Measurements from ENCODE around the gene EARS2. TPM values are rescaled to one million over a fixed set of nuclear protein-coding genes. Genes with fewer than 3 reads are reported as not detected.
"Not testable (repeated sequence)": the region's sequence is repeated elsewhere in the genome, so short reads cannot be mapped to it uniquely, and the experiment has no call there.

Gene EARS2
- 101 and 105 TPM in 2 replicates for total RNA-seq (2014; rRNA removed; shearing (Covaris generic))

DNA sequence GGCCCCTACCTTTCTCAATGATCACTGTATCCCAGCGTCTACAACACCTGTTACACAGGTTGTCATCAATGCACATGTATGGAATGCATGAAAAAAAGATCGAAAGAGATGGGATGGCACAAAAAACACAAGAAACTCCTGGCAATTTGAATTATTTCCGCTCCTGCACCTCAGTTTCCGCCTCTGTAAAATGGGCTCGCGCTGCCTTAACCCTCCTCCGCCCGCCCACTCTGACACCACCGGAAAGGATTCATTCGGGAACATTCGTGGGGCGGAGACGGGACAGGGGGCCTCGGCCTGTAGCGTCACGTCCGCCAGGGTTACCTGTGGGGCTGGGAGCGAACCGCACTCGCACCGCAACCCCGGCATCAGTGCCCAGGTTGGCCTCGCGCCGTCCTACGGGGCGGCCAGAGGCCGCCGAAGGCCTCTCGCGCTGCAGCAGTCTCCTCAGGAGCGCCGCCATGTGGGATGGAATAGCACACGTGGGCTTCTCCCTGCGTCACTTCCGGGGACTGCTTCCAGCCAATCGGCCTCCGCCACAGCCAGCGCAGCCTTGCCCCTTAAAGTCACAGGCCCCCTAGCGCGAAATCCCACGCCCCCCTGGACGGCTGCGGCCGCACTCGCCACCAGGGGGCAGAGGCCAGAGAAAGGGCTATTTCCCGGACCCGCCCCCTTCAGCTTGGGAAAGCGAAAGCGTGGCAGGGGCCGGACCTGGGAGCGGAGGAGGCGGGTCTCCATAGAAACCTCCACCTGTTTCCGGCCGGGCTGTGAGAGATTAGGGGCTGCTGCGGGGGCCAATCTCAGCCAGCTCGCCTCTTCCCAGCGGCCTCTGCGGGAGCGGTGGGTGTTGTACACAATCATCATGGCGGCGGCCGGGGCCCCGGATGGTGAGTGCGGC, at the start of gene EARS2, which contains the start of gene UBFD1:
Gene EARS2 (minus strand): TSS at position 470 of the 898 bp plus-strand sequence. CDS start 7 bp downstream, at position 463.
Gene UBFD1 (plus strand): TSS at position 847 of the 898 bp plus-strand sequence. CDS start 16 bp downstream, at position 863.
- peak; percentile 98 for DNase-seq
- no peaks in the 10 kb centered on the region for H3K27me3 ChIP-seq (ENCODE audit: control insufficient read depth, insufficient read depth, low read length)
- H3K4me3 ChIP-seq (ENCODE audit: insufficient read depth, low read depth, low read length) = peak within 1 kb of the TSS; percentile 88
- H3K36me3 ChIP-seq (replicated peaks; ENCODE audit: control insufficient read depth, insufficient read depth, low read length) = peaks cover 22% of the 10 kb centered on the region

DNA sequence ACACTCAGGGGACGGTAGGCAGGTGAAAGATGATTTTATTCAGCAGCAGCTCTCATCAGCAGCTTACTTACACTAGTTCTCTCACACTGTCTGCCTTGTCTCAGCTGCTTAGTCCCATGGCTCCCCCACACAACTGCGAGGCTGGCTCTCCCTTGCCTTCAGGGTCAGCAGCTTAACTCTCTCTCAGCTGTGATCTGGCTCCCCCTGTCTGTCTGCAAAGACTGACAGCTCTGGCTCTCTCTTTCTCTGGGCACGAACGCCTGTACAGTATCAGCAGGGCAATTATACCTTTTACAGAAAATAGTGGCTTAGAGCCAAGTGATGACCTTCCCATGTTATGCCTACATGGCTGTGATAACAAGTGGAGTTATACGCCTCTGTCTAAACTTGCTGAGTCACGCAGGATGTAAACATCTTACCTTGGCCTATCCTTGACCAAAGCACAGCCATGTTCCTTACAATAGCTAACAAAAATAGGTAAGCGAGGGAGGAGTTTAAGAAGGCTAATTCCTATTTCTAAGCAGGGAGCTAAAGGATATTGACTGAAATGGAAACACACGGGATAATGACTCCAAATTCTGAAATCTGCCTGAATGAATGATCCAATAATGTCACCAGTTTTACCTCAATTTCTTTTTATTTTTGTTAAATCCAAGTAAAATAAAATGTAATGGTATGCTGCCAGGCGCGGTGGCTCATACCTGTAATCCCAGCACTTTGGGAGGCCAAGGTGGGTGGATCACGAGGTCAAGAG, 40.0 kb upstream of the EARS2 start:
- DNase-seq = peak; percentile 55
- H3K4me3 ChIP-seq (ENCODE audit: insufficient read depth, low read depth, low read length) = no peak overlapping the region

DNA sequence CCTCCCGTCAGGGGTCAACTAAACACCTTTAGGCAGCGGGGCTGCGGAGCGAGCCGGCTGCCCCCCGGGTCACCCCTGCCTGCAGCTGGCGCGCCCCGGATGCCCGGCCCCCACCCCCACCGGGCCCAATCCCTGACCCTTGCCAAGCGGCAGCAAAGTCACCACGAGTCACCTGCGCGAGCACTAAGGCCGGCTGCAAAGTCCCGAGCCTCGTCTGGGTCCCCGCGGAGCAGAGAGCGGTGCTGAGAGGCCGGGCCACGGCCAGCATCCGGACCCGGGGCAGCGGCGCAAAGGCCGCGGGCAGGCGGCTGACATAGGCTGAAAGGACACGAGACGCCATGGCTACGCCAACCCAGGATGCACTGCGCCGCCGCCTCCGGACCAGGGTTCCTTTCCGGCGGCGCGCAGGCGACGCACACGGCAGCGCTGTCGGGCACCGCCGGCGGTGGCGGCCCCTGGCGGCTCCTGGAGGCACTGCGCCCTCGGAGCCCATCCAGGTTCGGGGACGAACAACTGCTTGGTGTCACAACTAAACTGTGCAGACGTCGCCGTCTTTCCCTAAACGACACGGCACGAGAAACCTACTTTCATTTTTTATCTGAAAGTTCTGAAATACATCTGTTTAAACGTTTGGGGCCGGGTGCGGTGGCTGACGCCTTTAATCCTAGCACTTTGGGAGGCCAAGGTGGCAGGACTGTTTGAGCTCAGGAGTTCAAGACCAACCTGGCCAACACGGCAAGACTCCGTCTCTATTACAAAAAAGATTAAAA, 39.0 kb upstream of the EARS2 start, which contains the start of gene NDUFAB1:
Gene NDUFAB1 (minus strand): TSS at position 366 of the 770 bp plus-strand sequence. CDS start 26 bp downstream, at position 340.
- peak; percentile 93 for DNase-seq
- H3K36me3 ChIP-seq (replicated peaks; ENCODE audit: control insufficient read depth, insufficient read depth, low read length) = peaks cover 16% of the 10 kb centered on the region
- H3K4me3 ChIP-seq (ENCODE audit: insufficient read depth, low read depth, low read length) = peak within 1 kb of the TSS; percentile 92
- no peaks in the 10 kb centered on the region for H3K27me3 ChIP-seq (ENCODE audit: control insufficient read depth, insufficient read depth, low read length)

More for the DNA sequence above, 40.0 kb upstream of the EARS2 start:
- H3K36me3 ChIP-seq (replicated peaks; ENCODE audit: control insufficient read depth, insufficient read depth, low read length) = peaks cover 10% of the 10 kb centered on the region
- H3K27me3 ChIP-seq (ENCODE audit: control insufficient read depth, insufficient read depth, low read length) = no peaks in the 10 kb centered on the region

DNA sequence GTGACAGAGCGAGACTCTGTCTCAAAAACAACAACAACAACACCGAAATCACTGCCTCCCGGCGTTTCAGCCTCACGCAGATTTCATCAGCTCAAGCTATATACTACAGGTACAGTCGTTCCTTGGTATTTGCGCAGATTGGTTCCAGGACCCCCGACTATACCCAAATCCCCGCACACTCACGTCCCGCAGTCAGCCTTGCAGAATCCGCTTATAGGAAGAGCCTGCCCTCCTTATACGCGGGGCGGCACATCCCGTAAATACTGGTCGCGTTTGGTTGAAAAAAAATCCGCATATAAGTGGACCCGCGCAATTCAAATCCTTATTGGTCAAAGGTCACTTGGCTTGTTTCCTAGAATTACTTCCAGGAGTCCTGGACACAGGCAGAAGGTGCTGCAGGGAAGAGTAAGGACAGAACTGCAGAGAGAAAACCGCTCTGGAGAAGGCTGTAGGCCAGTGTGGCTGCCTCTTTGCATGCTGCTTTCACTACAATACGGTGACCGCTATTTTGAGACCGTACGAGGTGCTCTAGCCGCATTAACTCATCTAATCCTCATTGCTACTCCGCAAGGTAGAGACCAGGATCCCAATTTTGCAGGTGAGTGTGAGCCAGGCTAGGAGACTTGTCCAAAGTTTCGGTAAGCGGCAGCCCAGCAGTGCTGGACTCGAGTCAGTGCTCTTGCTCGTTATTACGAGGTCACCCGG, 38.2 kb upstream of the EARS2 start:
- DNase-seq = no peak
- H3K27me3 ChIP-seq (ENCODE audit: control insufficient read depth, insufficient read depth, low read length) = no peaks in the 10 kb centered on the region
- H3K36me3 ChIP-seq (replicated peaks; ENCODE audit: control insufficient read depth, insufficient read depth, low read length) = peaks cover 20% of the 10 kb centered on the region
- H3K4me3 ChIP-seq (ENCODE audit: insufficient read depth, low read depth, low read length) = peak overlapping the region; percentile 92

DNA sequence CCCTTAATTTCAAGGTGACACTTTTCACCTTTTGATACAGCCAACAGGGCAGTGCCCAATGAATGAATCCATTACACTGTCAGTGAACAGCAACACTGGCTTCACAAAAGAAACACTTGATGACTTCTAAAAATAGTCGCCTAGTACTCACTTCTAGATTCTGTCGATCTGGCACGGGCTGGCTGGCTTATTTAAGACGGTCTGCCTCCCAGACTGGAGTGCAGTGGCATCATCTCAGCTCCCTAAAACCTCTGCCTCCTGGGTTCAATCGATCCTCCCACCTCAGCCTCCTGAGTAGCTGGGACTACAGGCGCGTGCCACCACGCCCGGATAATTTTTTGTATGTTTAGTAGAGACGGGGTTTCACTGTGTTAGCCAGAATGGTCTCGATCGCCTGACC, 37.0 kb upstream of the EARS2 start:
- H3K4me3 ChIP-seq (ENCODE audit: insufficient read depth, low read depth, low read length) = no peak overlapping the region
- no peak for DNase-seq

DNA sequence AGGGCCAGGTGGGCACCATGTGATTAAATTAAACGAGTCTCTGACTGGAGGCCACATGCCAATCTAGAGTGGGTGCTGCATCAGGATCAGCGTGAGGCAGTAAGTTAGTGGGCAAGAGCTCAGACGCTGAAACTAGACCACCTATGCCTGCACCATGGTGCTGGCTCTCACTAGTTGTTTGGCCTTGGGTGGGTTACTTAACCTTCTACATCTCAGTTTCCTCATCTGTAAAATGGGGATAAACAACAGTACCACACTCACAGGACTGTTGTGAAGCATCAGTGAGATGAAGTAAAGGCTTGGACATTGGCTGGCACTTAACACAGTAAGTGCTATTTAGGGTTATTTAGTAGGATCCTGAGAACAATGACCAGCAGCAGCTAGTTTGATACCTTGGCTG, 33.0 kb upstream of the EARS2 start:
- no peak for DNase-seq
- no peaks in the 10 kb centered on the region for H3K27me3 ChIP-seq (ENCODE audit: control insufficient read depth, insufficient read depth, low read length)
- H3K36me3 ChIP-seq (replicated peaks; ENCODE audit: control insufficient read depth, insufficient read depth, low read length) = peaks cover 30% of the 10 kb centered on the region
- no peak overlapping the region for H3K4me3 ChIP-seq (ENCODE audit: insufficient read depth, low read depth, low read length)

More for the DNA sequence above, 37.0 kb upstream of the EARS2 start:
- no peaks in the 10 kb centered on the region for H3K27me3 ChIP-seq (ENCODE audit: control insufficient read depth, insufficient read depth, low read length)
- H3K36me3 ChIP-seq (replicated peaks; ENCODE audit: control insufficient read depth, insufficient read depth, low read length) = peaks cover 22% of the 10 kb centered on the region

DNA sequence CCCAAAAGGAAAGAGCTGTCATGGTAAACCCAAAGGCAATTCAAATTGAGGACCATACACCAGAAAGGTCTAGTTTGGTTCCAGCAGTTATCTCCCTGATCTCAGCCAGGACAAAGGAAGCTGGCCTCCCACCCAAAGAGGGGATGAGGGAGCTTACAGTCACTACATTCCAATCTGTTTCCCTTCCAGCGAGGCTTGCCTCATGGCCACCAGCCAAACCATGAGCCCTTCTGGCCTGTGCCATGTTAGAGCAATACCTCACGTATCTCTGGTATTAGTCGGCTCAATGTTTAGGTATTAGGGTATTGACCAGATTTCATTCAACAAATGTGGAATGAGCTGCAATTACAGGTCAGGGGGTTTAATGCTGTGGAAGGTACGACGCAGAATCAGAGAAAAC, 30.6 kb upstream of the EARS2 start:
- Histone ChIP-seq H3K36me3 (replicated peaks; ENCODE audit: control insufficient read depth, insufficient read depth, low read length) (peaks cover 32% of the 10 kb centered on the region), H3K4me3 (ENCODE audit: insufficient read depth, low read depth, low read length) (no peak overlapping the region)
- no peak for DNase-seq

DNA sequence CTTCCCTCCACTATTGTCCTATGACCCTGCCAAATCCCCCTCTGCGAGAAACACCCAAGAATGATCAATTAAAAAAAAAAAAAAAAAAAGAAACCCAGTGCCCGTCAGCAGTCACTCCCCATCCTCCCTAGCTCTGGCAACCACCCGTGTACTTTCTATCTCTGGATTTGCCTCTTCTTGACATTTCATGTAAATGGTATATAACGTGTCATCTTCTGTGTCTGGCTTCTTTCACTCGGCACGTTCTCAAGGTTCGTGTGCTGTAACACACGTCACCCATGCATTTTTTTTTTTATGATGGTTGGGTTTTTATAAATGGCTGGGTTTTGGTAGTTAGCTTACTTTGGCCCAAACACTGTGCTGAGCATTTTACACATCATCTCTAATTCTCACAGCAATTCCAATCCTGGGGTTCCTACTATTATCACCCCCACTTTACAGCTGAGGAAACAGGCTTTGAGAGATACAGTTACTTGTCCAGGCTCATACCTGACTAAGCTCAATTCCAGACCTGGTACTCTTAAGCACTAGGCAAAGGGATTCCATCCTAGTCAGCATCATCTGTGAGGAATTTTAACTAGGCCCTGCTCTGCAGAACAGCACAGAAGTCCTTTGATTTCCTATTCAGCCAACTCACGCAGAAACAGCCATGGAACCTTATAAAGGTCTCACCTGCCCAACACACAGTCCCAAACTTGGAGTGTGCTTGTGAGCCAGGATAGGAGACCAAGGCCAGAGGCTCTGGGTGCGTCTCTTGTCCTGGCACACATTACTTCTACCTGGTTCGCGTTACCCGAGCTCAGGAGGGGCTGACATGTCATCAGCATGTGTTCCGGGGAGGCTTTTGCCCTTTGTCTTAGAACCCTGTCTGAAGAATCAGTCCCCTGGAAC, 27.3 kb upstream of the EARS2 start:
- Histone ChIP-seq H3K4me3 (ENCODE audit: insufficient read depth, low read depth, low read length) (no peak overlapping the region), H3K27me3 (ENCODE audit: control insufficient read depth, insufficient read depth, low read length) (no peaks in the 10 kb centered on the region), H3K36me3 (replicated peaks; ENCODE audit: control insufficient read depth, insufficient read depth, low read length) (peaks cover 23% of the 10 kb centered on the region)
- no peak for DNase-seq

More for the DNA sequence above, 30.6 kb upstream of the EARS2 start:
- no peaks in the 10 kb centered on the region for H3K27me3 ChIP-seq (ENCODE audit: control insufficient read depth, insufficient read depth, low read length)

DNA sequence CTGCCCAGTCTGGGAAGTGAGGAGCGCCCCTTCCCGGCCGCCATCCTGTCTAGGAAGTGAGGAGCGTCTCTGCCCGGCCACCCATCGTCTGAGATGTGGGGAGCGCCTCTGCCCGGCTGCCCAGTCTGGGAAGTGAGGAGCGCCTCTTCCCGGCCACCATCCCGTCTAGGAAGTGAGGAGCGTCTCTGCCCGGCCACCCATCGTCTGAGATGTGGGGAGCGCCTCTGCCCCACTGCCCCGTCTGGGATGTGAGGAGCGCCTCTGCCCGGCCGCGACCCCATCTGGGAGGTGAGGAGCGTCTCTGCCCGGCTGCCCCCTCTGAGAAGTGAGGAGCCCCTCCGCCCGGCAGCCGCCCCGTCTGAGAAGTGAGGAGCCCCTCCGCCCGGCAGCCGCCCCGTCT, 26.1 kb upstream of the EARS2 start:
- not testable (repeated sequence) for H3K4me3 ChIP-seq (ENCODE audit: insufficient read depth, low read depth, low read length); DNase-seq; H3K27me3 ChIP-seq (ENCODE audit: control insufficient read depth, insufficient read depth, low read length)
- H3K36me3 ChIP-seq (replicated peaks; ENCODE audit: control insufficient read depth, insufficient read depth, low read length) = peaks cover 21% of the 10 kb centered on the region

DNA sequence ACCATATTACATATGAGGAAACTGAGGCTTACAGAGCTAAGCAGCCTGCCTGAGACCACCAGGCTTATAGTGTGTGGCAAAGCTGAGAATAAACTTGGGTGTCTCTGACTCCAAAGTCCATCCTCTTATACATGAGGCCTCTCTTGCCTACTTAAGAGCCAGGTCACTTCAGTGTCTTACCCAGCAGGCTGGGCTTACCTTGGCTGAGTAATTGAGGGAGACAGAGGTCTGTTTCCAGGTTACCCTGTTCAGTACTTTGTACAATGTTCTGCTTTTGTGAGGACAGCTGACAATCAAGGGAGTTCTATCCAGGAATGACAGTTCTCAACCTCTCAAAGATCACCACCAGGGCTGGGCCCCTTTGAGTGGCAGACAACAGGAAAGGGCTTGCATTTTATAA, 24.6 kb upstream of the EARS2 start:
- no peak overlapping the region for H3K4me3 ChIP-seq (ENCODE audit: insufficient read depth, low read depth, low read length)
- H3K27me3 ChIP-seq (ENCODE audit: control insufficient read depth, insufficient read depth, low read length) = no peaks in the 10 kb centered on the region
- peaks cover 18% of the 10 kb centered on the region for H3K36me3 ChIP-seq (replicated peaks; ENCODE audit: control insufficient read depth, insufficient read depth, low read length)
- no peak for DNase-seq

DNA sequence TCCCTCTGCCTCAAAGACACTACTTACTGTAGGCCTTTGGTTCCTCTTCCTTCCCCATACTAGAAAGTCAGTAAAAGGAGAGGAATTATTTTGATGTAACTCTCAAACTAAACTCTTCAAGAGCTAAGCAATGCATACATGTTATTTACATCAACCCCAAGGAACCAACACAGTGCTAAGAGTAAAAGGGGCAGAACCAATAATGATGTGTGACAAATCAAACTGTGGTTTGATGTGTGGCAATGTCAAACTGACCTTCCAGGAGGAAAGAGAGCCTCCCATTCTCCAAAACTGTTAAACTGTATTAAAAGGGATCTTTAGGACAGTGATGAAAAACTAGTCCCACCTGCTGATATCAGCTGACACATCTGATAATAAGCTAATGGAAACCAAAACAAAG, 23.2 kb upstream of the EARS2 start:
- peaks cover 17% of the 10 kb centered on the region for H3K36me3 ChIP-seq (replicated peaks; ENCODE audit: control insufficient read depth, insufficient read depth, low read length)
- no peak overlapping the region for H3K4me3 ChIP-seq (ENCODE audit: insufficient read depth, low read depth, low read length)
- H3K27me3 ChIP-seq (ENCODE audit: control insufficient read depth, insufficient read depth, low read length) = no peaks in the 10 kb centered on the region
- DNase-seq = no peak

DNA sequence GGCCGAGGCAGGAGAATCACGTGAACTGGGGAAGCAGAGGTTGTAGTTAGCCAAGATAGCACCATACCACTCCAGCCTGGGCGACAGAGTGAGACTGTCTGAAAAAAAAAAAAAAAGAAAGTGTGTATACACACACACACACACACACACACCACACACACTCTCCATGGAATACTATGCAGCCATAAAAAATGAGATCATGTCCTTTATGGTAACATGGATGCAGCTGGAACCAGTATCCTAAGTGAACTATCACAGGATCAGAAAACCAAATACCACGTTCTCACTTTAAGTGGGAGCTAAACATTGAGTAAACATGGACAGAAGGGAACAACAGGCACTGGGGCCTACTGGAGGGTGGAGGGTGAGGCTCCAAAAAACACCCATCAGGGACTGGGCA, 22.2 kb upstream of the EARS2 start:
- Histone ChIP-seq H3K27me3 (ENCODE audit: control insufficient read depth, insufficient read depth, low read length) (no peaks in the 10 kb centered on the region), H3K4me3 (ENCODE audit: insufficient read depth, low read depth, low read length) (no peak overlapping the region), H3K36me3 (replicated peaks; ENCODE audit: control insufficient read depth, insufficient read depth, low read length) (peaks cover 10% of the 10 kb centered on the region)
- no peak for DNase-seq

Measured in H7 (cell line).